ENCODE data around the gene ATP1A2. TPM values are rescaled to one million over a fixed set of nuclear protein-coding genes. Genes with fewer than 3 reads are reported as not detected.

Gene ATP1A2
- total RNA-seq, 1 donor, result 0.27 TPM

GRCh38 chr1:160134791-160135572 is 19.4 kb downstream of the ATP1A2 start:
- no peak for DNase-seq (ENCODE audit: low read depth)
- TF ChIP-seq CTCF (IDR thresholded peaks at IDR 0.05; ENCODE audit: insufficient read depth, low read length), result no peak

GRCh38 chr1:160136121-160136925 is 20.8 kb downstream of the ATP1A2 start:
- no peak for TF ChIP-seq CTCF (IDR thresholded peaks at IDR 0.05; ENCODE audit: insufficient read depth, low read length)
- no peak for DNase-seq (ENCODE audit: low read depth)
- H3K4me3 ChIP-seq (ENCODE audit: low read depth, low read length), result no peak overlapping the region

More at GRCh38 chr1:160134791-160135572, 19.4 kb downstream of the ATP1A2 start:
- H3K4me3 ChIP-seq (ENCODE audit: low read depth, low read length), result no peak overlapping the region

GRCh38 chr1:160136926-160137200 is 21.3 kb downstream of the ATP1A2 start:
- no peak overlapping the region for H3K4me3 ChIP-seq (ENCODE audit: low read depth, low read length)
- no peak for TF ChIP-seq CTCF (IDR thresholded peaks at IDR 0.05; ENCODE audit: insufficient read depth, low read length)
- no peak for DNase-seq (ENCODE audit: low read depth)

GRCh38 chr1:160137216-160137862 is 21.8 kb downstream of the ATP1A2 start:
- DNase-seq (ENCODE audit: low read depth), result no peak

GRCh38 chr1:160139840-160140239 is 24.3 kb downstream of the ATP1A2 start:
- DNase-seq (ENCODE audit: low read depth), result no peak
- TF ChIP-seq CTCF (IDR thresholded peaks at IDR 0.05; ENCODE audit: insufficient read depth, low read length), result no peak
- H3K4me3 ChIP-seq (ENCODE audit: low read depth, low read length), result no peak overlapping the region

More at GRCh38 chr1:160137216-160137862, 21.8 kb downstream of the ATP1A2 start:
- no peak overlapping the region for H3K4me3 ChIP-seq (ENCODE audit: low read depth, low read length)
- no peak for TF ChIP-seq CTCF (IDR thresholded peaks at IDR 0.05; ENCODE audit: insufficient read depth, low read length)

GRCh38 chr1:160143695-160144094 is 28.1 kb downstream of the ATP1A2 start:
- no peak for DNase-seq (ENCODE audit: low read depth)
- no peak for TF ChIP-seq CTCF (IDR thresholded peaks at IDR 0.05; ENCODE audit: insufficient read depth, low read length)
- H3K4me3 ChIP-seq (ENCODE audit: low read depth, low read length), result no peak overlapping the region

Measured in fibroblast of the aortic adventitia (primary cell).